ENCODE results near the gene DNAJB8.
A peak's percentile ranks its signal among the peaks of the same experiment; 100 is the strongest.

DNAJB8 gene

DNA sequence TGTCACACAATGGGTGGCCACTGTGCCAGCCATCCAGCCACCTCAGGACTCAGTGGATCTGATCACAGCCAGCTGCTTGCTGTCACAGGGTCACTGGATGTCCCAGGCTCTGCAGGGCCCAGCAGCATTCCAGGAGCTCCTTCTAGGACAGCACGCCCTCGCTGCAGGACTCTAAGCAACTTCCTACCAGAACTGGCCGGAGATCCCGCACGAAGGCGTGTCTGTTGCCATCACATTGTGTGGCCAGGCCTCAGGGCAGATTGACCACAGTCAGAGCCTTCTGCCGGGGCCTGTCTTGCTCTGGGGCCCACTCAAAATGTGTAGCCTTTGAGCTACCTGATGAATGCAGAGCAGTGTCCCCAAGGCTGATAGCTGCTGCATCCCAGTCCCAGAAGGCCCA lies 24.6 kb downstream of the DNAJB8 start:
- no peak for DNase-seq

DNA sequence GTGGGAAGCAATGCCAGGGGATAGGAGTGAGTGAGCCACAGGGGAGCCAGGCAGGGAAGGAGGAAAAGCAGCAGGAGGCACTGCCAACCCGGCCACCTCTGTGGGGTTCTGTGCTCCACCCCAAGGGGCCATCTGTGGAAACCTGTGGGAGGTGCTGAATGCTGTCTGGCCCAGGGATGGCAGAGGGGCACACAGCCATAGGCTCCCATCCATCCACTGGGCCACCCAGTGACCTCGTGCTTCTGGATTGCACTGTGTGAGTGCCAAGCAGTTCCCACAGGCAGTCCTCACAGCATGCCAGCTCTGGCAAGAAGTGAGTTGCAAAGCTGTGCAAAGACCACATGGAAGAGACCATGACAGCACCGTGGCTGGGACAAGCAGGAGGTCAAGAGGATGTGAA lies 27.5 kb downstream of the DNAJB8 start:
- DNase-seq, result no peak

DNA sequence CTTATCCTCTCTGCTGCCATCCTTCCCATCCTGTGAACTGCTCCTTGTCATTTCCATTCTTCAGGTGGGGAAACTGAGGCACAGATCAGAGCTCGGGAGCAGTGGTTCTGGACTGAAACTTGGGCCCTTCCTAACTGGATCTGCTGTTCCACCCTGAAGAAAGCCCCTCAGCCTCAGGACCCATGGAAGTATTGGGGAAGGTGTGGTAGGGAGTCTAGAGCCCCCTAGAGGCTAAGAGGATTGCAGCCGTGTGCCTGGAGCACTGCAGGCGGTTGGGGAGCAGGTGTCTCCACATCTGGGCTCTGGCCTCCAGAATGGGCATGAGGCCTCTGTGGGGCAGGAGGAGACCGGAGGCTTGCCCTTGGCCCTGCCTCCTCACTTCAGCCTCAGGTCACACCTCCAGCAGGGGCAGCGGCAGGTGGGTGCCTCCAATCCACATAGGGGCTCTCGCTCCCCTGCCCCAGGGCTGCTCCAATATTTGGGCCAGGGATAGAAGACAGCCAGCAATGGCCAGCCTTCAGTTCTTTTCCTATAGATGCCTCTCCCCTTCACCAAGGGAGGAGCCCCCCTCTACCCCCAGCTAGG lies 28.1 kb downstream of the DNAJB8 start:
- DNase-seq, result no peak

DNA sequence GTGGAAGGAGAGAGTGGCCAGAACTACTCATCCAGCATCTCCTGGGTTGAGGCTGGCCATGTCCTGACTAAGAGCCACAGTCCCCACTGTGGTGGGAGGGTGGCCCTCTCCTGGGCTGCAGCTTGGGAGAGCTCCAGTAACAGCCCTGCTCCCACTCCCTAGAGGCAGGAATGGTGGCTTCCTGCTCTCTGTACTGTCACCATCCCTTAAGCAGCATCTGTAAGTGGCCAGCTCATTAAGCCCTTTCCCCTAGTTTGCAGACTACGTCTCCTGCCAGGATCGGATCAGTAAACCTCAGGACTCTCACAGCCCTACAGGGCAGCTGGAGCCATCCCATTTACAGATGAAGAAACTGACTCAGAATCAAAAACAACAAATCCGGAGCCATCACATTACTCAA lies 30.5 kb downstream of the DNAJB8 start:
- no peak for DNase-seq

DNA sequence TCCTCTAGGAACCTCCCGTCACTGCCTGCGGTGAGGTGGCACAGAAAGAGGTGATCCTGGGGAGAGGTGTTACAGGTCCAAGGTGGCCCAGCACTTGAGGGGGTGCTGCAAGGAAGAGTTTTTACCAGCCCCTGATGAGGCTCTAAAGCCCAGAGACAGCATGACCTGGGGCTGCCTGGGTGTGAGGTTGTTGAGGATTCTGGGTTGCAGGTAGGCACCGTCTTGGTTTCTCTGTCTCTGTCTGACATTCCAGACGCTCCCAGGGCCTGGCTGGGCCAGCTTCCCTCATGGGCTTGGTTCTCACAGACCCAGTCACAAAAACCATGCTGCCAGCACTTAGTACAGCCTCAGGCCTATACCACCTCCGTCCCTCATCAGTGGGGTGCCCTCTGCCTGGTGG lies 31.1 kb downstream of the DNAJB8 start:
- no peak for DNase-seq

DNA sequence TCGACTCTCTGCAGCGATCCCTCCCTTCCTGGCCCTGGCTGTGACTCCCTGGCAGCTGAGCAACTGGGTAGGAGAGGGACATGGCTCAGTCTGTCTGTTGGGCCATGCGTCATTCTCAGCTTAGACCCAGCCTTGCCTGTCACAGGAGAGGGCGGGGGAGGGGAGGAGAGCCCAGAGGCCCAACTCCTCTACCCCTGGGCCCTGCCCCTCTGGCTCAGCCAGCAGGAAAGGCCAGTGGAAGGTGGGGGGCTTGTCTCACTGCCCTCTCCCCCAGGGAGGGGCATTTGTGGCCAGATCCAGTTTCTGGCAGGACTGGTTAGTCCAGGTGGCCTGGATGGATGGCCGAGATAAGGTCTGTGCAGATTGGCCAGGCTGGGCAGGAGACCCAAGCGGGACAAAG lies 31.6 kb downstream of the DNAJB8 start:
- no peak for DNase-seq

DNA sequence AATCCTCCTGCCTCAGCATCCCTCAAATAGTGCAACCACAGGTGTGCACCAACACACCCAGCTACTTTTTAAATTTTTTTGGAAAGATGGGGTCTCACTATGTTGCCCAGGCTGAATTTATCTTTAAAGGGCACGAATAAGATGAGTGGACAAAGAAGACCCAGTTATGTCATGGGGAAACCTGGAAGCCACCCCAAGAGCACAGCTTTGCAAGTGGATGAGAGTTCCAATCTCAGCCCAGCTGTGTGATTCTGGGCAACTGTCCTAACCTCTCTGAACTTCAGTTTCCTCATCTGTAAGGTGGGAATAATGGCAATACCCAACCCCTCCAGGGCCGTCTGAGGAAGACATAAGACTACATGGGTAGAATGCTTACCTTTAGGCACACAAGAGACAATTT lies 32.2 kb downstream of the DNAJB8 start:
- no peak for DNase-seq

DNA sequence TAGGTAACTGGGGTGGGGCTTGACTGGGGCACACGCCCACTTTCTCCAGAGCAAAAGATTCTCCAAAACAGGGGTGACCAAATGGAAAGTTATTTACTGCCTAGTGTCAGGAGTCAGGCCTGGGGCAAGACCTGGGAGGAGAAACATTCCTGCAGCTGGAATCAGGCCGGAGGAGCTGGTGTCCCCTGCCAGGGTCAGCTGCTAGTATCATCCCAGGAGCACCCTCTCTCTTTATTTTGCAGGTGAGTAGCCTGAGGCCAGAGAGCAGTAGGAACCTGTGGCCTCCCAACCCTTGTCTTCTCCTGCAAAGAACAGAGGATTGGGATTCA lies 32.9 kb downstream of the DNAJB8 start:
- no peak for DNase-seq

DNA sequence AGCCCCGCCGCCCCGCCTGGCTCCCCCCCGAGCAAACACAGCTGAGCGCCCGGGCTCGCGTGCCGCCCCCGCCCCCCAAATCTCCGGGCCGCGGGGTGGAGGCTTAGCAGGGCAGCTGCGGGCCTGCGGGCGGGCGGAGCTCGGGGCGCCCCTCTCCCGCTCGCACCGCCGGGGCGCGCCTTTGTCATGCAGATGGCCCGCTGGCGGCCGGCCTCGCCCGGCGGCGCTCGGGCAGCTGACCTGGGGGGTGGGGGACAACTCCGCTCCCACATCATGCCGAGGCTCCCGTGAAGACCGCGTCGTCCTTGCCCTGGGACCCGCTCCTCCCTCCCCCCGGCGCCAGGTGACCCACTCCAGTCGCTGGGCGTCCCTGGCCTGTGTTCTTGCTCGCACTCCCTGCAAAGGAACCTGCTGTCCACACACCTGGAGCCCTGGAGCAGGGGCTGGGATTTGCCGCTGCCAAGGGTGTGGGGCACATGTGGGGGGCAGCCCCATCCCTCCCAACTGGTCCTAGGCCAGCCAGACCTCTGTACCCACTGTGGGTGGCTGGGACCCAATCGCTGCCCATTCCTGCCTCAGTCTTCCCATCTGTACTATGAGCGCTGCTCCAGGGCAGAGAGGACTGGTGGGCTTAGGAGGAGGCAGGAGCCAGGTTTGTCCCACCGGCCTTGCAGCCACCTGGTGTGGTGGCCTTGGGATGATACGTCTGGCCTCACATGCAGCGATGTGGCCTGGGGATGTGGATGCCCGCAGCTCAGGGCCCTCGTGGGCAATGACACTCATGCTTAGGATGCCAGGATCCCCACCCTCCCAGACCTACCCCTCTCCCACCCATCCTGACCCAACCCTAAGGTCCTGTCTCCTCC lies 33.5 kb downstream of the DNAJB8 start:
- no peak for DNase-seq

DNA sequence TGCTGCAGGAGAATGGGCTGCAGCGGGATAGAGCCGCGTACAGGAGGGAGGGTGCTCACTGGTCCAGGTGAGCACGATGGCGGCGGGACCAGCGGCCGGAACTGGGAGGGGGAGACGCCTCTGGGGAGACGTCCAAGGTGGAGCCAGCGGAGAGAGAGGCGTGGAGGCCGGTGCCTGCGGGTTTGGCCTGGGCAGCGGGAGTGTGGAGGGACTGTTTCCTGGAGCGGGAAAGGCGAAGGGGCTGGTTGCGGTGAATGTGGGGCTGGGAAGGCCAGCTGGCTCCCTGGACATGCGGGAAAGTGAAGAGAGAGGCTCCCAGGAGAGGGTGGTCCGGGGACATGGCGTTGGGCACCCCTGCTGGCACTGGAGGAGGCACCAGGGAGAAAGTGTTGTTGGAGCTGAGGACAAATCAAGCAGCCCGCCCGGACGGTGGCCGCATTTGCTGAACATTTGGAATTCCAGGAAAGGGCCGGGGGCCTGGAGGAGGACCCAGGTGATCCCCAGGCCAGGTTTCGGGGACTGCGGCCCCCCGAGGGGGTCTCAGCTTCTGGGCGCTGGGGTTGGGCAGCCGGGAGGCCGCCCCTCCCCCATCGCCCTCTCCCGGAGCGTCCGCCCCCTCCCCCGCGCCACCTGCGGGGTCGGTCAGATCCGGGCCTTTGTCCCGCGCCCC lies 34.3 kb downstream of the DNAJB8 start:
- no peak for DNase-seq

DNA sequence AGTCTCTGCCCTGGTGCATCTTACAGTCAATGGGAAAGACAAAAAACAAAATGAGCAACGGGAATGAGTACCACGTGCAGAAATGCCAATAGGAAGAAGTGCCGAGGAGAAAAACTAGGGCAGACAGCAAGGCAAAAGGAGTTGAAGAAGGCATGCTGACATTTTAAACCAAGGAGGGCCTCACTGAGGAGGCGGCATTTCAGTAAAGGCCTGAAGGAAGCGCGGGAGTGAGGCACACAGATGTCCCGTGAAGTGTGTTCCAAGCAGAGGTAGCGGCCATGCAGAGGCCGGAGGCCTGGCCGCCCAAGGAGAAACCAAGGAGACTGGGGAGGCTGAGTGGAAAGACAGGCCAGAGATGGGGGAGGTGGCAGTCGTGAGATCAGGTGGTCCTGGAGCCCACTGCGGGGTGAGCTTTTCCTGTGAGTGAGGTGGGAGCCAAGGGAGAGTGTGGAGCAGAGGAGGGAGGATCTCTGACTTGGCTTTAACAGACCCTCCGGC lies 34.8 kb downstream of the DNAJB8 start:
- no peak for DNase-seq

DNA sequence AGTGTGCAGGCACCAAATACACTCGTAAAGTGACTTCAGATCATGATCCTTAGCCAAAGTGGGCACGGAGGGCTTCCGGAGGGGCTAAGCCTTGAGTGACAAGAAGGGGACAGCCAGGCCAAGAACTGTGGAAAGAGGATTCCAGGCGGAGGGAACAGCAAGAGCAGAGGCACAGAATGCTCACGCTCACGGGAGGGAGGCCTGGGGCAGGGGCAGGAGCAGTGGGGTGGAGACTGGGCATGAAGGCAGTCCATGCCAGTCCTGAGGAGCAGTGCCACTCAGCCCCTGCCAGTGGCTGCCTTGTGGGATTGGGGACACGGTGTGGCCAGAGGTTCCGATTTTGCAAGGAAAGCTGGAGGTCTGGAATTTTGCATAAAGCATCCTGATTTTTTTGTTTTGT lies 36.0 kb downstream of the DNAJB8 start:
- no peak for DNase-seq

DNA sequence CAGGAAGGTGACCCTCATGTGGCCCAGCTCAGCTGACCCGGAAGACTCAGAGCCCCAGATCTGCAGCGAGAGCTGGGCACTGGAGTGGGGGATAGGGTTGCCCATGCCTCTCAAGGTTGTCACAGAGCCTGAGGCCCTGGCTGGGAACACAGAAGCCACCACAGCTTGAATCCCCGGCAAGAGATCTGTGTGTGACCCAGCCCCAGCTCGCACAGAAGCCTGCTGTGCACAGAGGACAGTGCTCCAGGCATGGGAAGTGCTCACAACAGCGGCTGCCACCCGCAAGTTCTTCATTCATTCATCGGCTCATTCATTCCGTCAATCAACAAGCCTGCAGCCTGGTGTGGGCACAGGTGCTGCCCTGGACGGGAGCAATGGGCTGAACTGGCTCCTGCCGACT lies 36.4 kb downstream of the DNAJB8 start:
- no peak for DNase-seq

DNA sequence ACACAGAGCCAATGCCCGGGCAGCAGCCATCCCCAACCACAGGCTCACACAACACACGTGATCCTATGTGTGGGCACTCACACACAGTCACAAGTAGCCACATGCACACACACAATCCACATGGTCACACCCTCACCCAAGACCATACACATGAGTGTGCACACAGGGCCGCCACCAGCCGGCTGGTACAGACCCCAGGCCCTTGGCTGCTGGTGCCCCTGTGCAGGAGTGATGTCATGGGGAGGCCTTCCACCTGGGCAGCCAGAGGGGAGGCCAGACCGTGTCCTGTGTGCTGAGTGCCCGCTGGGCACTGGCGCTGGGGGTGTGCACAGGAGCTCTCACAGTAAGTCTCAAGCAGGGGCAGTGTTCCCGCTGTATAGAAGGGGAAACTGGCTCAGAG lies 36.9 kb downstream of the DNAJB8 start:
- no peak for DNase-seq

DNA sequence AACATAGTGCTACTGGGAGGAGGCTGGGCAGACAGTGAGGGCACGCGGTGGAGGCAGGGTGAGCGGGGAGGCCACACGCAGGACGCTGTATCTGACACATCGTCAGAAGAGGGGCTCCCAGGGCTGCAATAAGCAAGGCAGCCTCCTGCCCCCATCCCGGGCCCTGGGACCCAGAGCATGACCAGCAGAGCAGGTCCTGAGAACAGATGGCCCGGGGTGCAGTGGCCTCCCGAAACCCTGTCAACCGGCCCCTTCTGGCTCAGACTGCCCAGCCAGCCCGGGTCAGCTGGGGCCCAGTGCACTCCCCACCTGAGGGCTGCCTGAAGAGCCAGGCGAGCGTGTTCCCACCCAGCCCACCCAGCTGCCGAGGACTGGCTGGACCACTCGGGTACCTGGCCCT lies 37.4 kb downstream of the DNAJB8 start:
- no peak for DNase-seq

DNA sequence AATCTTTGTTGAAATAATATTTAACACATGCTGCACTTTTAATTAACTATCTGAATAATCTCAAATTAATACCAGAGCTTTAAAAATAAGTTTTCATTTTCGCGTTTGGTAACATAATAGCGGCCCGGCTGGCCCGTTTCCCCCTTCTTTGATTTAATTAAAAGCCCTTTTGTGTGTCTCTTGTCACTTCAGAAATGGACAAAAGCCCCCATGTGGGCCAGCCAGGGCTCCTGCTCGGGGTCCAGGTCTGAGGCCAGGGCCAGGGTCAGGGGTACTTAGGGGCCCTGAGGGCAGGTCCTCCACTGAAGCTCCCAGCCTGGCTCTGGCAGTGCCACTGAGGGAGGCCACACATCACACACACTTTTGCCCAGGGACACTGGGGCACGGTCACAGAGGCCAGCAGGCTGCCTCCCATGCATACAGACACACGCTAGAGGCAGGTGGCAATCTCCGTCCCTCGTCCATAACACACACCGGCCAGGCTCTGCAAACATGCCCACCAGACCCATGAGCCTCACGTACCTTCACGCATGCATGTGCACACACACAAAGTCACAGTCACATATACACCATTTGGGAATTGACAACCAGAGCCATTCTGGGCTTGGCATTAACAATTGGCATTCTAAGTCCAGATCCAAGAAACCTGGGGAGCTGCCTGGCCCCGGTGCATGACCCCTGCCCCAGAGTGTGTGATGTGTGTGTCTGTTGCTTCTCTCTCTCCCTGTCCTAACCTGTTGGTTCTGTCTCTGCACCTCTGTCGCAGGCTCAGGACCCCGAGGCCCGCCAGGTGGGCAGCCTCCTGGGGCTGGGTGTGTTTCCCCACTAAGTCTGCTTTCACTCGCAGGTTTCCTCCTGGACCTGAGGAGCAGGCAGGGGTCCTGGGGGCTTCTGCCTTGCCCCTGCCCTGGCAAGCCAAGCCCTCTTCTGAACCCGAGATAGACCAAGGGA lies 38.5 kb downstream of the DNAJB8 start:
- no peak for DNase-seq

DNA sequence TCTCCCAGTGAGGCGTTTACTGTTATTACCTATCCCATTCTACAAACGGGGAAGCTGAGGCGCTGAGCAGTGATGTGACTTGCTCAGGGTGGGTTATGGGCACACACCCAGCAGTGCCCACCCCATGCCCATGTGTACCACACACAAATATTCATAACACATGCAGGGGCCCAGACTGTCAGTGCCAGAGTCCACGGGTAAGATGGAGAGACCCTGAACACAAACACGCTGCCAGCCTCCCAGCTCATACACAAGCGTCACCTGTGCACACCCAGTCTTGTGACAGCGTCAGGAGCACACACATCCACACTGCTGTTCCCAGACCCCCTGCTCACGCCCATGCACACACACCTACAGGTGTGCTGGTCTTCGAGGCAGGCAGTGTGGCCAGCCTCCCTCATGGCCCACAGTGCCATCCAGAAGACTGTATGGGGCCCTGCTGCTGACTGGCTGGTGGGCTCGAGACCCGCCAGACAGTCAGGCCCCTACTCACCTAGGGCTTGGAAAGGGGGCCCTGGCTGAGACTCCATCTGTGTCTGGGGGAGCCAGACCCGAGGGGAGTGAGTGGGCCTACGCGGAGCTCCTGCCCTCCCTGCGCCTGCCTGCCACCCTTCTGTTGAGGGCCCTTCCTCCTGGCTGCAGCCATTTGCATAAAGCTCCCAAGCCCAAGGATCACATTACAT lies 39.4 kb downstream of the DNAJB8 start:
- no peak for DNase-seq

DNA sequence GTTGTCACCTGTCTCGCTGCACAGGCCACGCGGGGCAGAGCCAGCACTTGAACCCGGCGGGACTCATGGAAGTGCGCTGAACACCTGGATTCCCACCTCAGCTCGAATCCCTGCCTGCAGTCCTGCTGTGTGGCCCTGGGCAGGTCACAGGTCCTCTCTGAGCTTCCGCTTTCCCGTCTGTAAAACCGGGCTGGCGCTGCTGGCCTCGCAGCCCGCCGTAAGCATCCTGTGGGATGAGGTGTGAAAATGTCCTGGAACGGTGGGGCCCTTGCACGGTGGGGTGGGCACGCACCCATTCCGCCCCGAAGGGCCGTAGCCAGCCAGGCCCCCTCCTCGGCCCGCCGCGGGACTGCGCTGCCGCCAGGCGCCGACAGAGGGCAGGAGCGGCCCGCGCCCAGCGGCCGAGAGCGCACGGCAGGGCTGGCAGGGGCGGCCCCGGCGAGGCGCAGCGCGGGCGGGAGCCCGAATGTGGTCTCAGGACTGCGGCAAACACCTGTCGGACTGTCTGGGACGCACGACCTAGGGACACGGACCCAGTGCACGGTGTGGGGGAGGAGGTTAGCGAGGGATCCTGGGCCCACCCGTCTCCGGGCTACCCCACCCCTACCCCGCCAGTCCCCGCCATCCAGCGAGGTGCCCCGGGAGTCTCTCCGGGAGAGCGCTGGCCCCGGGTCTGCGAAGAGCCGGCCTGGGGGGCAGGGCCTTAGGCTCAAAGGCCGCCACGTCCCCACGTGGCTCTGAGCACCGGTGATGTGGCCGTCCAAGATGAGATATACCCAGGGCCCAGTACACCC lies 40.4 kb downstream of the DNAJB8 start:
- peak; percentile 12 for DNase-seq

DNA sequence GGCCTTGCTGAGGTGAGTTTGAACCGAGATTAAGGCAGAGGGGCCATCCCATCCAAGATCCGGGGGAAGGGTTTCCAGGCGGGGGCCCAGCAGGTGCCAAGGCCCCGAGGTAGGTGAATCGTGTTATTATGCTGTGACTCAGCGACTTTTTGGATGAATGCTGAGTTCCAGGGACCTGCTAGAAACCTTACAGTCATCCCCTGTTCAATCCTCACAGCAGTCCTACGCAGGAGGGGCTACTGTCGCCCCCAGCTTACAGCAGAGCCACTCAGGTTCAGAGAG lies 40.9 kb downstream of the DNAJB8 start:
- no peak for DNase-seq

DNA sequence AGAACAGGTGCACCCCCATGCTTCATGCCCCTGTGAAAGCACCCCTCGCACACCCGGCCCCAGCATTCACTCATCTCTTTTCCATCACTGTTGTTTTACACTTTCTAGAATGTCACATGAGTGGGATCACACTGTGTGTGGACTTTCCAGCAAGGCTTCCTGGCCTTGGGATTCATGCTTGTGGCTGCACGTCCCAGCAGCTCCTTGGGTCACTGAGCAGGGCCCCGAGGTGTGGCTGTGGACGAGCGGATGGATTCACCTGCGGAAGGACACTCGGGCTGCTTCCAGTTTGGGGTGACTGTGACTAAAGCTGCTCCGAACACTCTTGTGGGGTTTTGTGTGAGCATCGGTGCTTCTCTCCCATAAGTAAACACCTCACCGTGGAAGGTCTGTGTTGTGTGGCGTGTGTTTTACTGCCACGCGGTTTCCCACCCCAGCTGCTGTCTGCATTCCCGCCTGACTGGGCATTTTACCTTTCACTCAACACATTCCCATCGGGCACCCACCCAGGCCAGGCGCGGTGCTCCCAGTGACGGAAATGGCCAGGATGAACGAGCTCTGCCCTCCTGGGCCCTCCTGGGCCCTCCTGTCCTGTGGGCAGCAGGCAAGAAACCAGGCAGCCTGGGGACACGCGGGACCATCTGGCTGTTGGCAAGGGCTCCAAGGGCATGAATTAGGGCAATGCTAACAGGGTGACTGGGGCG lies 41.4 kb downstream of the DNAJB8 start:
- no peak for DNase-seq

DNA sequence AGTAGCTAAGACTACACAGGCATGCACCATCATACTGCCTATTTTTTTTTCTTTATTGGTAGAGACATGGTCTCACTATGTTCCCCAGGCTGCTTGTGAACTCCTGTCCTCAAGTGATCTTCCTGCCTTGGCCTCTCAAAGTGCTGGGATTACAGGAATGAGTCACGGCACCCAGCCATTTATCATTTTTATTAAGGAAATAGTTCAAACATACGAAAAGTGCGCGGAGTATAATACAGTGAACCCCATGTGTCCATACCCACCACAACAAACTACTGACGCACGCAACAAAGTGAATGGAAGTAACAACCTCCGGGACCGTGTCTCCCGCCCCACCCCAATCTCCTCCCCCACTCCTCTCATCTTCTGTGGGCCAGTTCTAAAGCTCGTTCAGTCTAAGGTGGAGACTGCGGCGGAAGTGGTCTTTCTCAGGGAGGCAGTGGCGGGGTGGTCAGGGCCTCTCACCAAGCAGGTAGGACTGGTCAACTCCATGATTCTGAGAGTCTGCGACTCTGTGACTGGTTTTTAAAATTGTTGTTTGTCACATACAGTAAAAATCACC lies 42.1 kb downstream of the DNAJB8 start:
- DNase-seq, result no peak

Measured in NCI-H1048 (cell line).